Effector memory CD4-positive, alpha-beta T cell (primary cell): ENCODE data around the gene SCLT1.

Experiments used
- DNase-seq, 3 donors: peaks; one replicate each; pipeline ENCODE4 v3.0.0-alpha.2; 2020
- H3K27ac ChIP-seq: 2 replicates; pipeline ENCODE4 v1.7.0; 2013; ENCODE audit warnings: mild to moderate bottlenecking, low read length, moderate library complexity; ENCODE audit not compliant: insufficient read depth, poor library complexity, severe bottlenecking
- H3K27me3 ChIP-seq: replicated peaks from 2 replicates; pipeline ENCODE4 v1.7.0; 2013; ENCODE audit warnings: mild to moderate bottlenecking, low read length; ENCODE audit not compliant: insufficient read depth, control insufficient read depth, poor library complexity, severe bottlenecking
- H3K36me3 ChIP-seq: 2 replicates; pipeline ENCODE4 v1.7.0; 2013; ENCODE audit warnings: mild to moderate bottlenecking, low read length, moderate library complexity; ENCODE audit not compliant: control insufficient read depth, insufficient read depth
- H3K4me1 ChIP-seq: 2 replicates; pipeline ENCODE4 v1.7.0; 2013; ENCODE audit warnings: low read length, mild to moderate bottlenecking; ENCODE audit not compliant: control insufficient read depth, insufficient read depth, poor library complexity, severe bottlenecking
- H3K4me3 ChIP-seq: 2 replicates; pipeline ENCODE4 v1.7.0; 2013; ENCODE audit warnings: low read length, low read depth, mild to moderate bottlenecking; ENCODE audit not compliant: insufficient read depth, poor library complexity, severe bottlenecking
- H3K9me3 ChIP-seq: 2 replicates; pipeline ENCODE4 v1.7.0; 2013; ENCODE audit warnings: mild to moderate bottlenecking, low read length, moderate library complexity; ENCODE audit not compliant: control insufficient read depth

The SCLT1 gene

GRCh38 chr4:129037093-129037492, 56.2 kb downstream of the SCLT1 start:
- no peaks in the 10 kb centered on the region for H3K9me3 ChIP-seq
- no peak for DNase-seq

GRCh38 chr4:129014566-129015509, 78.5 kb downstream of the SCLT1 start:
- Histone ChIP-seq H3K9me3 (peaks cover 3% of the 10 kb centered on the region), H3K36me3 (no peaks in the 10 kb centered on the region), H3K4me1 (no peaks in the 10 kb centered on the region), H3K4me3 (no peak overlapping the region), H3K27me3 (no peaks in the 10 kb centered on the region), H3K27ac (no peak overlapping the region)
- DNase-seq: no peak

More at GRCh38 chr4:129037093-129037492, 56.2 kb downstream of the SCLT1 start:
- Histone ChIP-seq H3K27me3 (no peaks in the 10 kb centered on the region), H3K4me3 (no peak overlapping the region), H3K27ac (no peak overlapping the region), H3K36me3 (no peaks in the 10 kb centered on the region), H3K4me1 (no peaks in the 10 kb centered on the region)

DNA sequence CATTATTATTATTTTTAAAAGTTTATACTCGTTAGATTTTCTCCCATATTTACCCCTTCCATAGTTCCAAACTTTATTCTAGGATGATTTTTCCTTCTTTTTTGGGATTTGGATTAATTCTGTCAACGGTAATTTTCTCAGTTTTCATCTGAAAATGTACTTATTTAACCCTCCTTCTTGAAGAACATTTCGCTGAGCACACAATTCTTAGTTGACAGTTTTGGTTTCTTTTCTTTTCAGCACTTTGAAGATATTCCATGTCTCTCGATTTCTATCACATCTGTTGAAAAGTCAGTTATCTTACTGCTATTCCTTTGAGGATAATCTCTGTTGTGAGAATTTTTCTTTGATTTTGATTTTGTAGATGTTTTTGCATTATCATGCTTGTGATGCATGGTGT, 85.2 kb downstream of the SCLT1 start:
- Histone ChIP-seq H3K4me3 (no peak overlapping the region), H3K36me3 (no peaks in the 10 kb centered on the region), H3K27ac (no peak overlapping the region), H3K9me3 (peaks cover 6% of the 10 kb centered on the region), H3K4me1 (no peaks in the 10 kb centered on the region), H3K27me3 (no peaks in the 10 kb centered on the region)
- DNase-seq: no peak

DNA sequence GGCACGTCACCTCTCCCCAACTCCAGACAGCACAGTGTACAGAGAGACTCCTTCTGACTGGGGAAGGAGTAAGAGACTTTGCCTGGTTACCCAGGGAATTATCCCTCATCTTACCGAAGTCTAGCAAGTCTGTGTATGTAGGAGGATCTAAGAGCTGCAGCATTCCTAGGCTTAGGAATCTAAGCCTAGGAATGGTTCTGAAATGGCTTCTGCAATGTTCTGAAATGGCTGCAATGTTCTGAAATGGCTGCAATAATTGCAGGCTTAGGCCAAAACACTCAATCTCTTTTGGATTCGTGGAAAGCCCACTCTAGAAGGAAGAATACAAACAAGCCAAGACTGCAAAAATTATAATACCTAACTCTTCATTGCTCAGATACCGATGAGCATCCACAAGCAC, 106.4 kb downstream of the SCLT1 start:
- H3K27me3 ChIP-seq: no peaks in the 10 kb centered on the region
- no peaks in the 10 kb centered on the region for H3K9me3 ChIP-seq
- H3K4me3 ChIP-seq: no peak overlapping the region
- H3K27ac ChIP-seq: no peak overlapping the region
- no peak for DNase-seq
- H3K36me3 ChIP-seq: no peaks in the 10 kb centered on the region
- H3K4me1 ChIP-seq: no peaks in the 10 kb centered on the region

DNA sequence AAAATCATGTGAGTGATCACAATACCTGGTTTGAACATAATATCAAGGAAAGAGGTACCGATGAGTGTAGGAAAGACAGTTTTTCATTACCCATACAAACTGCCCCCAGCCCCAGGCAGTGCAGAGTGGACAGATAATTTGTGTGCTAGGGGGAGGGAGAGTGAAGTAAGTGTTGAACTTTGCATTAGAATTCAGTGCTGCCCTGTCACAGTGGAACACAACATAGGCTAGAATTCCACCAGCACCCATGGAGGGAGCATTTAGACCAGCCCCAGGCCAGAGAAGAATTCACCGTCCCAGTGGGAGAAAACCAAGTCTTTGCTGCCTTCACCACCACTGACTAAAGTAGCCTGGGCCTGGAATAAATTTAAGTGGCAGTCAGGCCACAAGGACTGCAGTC, 107.3 kb downstream of the SCLT1 start:
- no peak overlapping the region for H3K4me3 ChIP-seq
- no peaks in the 10 kb centered on the region for H3K4me1 ChIP-seq
- no peak for DNase-seq
- H3K27me3 ChIP-seq: no peaks in the 10 kb centered on the region
- no peaks in the 10 kb centered on the region for H3K36me3 ChIP-seq
- no peak overlapping the region for H3K27ac ChIP-seq
- H3K9me3 ChIP-seq: no peaks in the 10 kb centered on the region

- Histone ChIP-seq H3K27ac (no peak overlapping the region), H3K36me3 (no peaks in the 10 kb centered on the region), H3K27me3 (no peaks in the 10 kb centered on the region), H3K9me3 (no peaks in the 10 kb centered on the region), H3K4me3 (no peak overlapping the region), H3K4me1 (no peaks in the 10 kb centered on the region)
- no peak for DNase-seq
Observed at GRCh38 chr4:128983771-128984485, 109.4 kb downstream of the SCLT1 start.

GRCh38 chr4:128981377-128981776, 112.0 kb downstream of the SCLT1 start:
- no peak for DNase-seq
- no peaks in the 10 kb centered on the region for H3K9me3 ChIP-seq
- no peak overlapping the region for H3K4me3 ChIP-seq
- no peaks in the 10 kb centered on the region for H3K36me3 ChIP-seq
- H3K27ac ChIP-seq: no peak overlapping the region
- no peaks in the 10 kb centered on the region for H3K27me3 ChIP-seq
- H3K4me1 ChIP-seq: no peaks in the 10 kb centered on the region

DNA sequence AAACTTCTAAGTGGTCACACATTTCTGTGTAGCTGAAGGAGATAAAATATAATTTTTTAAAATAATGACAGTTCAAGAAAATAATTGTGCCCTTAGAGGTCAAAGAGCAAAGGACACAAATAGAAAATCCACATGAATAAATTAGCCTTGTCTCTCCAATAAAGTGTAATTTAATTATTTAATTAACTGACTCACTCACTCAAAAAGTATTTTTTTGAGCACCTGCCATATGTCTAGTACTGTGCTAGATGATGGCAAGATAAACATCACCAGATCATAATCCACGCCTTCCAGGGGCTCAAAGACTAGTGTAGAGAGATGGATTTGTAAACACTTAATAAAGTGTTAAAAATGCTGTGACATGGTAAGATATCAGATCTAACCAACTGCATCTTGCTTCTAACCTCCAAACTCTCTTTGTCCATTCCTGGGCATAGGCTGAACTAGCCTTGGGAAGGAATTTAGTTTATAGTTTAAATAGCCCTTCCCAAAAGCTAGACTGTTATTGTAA, 112.5 kb downstream of the SCLT1 start:
- no peaks in the 10 kb centered on the region for H3K27me3 ChIP-seq
- no peaks in the 10 kb centered on the region for H3K36me3 ChIP-seq
- H3K9me3 ChIP-seq: no peaks in the 10 kb centered on the region
- no peak overlapping the region for H3K27ac ChIP-seq
- DNase-seq: no peak
- H3K4me1 ChIP-seq: no peaks in the 10 kb centered on the region
- H3K4me3 ChIP-seq: no peak overlapping the region

DNA sequence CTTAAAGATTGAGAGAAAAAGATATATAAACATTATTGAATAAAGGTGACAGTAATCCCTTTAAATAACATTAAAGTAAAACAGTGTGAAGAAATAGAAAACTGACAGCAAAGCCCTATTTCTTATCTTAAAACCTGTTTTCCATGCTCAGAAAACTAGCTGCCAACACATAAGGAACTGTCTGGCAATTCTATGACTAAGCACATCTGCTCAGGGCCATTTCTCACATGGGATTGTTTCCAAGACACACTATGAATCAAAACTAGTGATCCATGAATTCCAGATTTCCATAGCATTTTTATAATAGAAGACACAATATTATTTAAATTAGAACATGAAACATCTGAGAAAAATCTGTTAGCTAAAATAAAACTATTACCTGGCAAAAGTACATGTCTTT, 113.4 kb downstream of the SCLT1 start:
- H3K27ac ChIP-seq: no peak overlapping the region
- H3K9me3 ChIP-seq: no peaks in the 10 kb centered on the region
- H3K4me3 ChIP-seq: no peak overlapping the region
- H3K27me3 ChIP-seq: no peaks in the 10 kb centered on the region
- no peaks in the 10 kb centered on the region for H3K4me1 ChIP-seq
- DNase-seq: no peak
- no peaks in the 10 kb centered on the region for H3K36me3 ChIP-seq

DNA sequence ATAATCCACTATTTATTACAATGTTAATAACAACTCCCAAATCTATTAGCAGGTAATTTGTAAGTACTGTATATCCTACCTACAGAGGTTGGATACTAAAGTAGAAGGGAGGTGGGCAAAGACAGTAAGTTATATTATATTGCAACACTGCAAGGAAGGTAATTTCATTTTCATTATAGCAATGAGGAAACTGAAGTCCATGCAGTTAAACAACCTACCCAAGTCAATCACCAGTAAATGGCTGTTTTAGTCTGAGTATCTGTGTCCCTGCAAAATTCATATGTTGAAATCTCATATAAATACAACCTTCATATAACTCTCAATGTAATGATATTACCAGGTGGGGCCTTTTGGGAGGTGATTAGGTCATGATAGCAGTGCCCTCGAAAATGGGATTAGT, 114.4 kb downstream of the SCLT1 start:
- DNase-seq: no peak
- Histone ChIP-seq H3K4me3 (no peak overlapping the region), H3K27me3 (no peaks in the 10 kb centered on the region), H3K9me3 (no peaks in the 10 kb centered on the region), H3K4me1 (no peaks in the 10 kb centered on the region), H3K36me3 (no peaks in the 10 kb centered on the region), H3K27ac (no peak overlapping the region)
